A549 (cell line): ENCODE data around the gene MTIF3. TPM values are rescaled to one million over a fixed set of nuclear protein-coding genes. Genes with fewer than 3 reads are reported as not detected.

Source experiments
- ATAC-seq, 2 experiments: fragments of 200-7000 bp in 1 of 2; fragments of >200 bp in 1 of 2; cut with Nextera tagmentation in 1 of 2; cut with Tn5 transposase in 1 of 2; 3 replicates each; pipeline versions ENCODE4 v1.8.0 to v1.9.1; 2018 to 2020; ENCODE audit warnings: mild to moderate bottlenecking in 1 of 2, moderate library complexity in 1 of 2
- CTCF ChIA-PET: fragments of 300-600 bp; sonication (Branson Sonifier 250); formaldehyde crosslinking; extraction: SDS; loops from one replicate; lab custom pipeline; 2021; ENCODE audit warnings: antibody characterized with exemption, inconsistent platforms; lab: Yijun Ruan, JAX
- POLR2A ChIA-PET: fragments of 350-600 bp; formaldehyde crosslinking; extraction: SDS; loops from one replicate; lab custom pipeline; 2021; ENCODE audit warnings: antibody characterized with exemption, inconsistent platforms; lab: Yijun Ruan, JAX
- DNase-seq, 2 experiments: peaks; one replicate each; pipeline versions ENCODE4 v3.0.0 to v3.0.0-alpha.2; 2011 to 2016; ENCODE audit warnings: low read depth in 1 of 2, low spot score in 1 of 2
- FAIRE-seq: peaks from 2 replicates; lab custom pipeline; 2011; peaks lifted over from hg19 to GRCh38; lab: Jason Lieb, UNC
- H3K27ac ChIP-seq, 2 experiments: fragments of >200 bp; sonication (Bioruptor Twin); formaldehyde crosslinking; 3 replicates each; pipeline ENCODE4 v1.5.1; 2016 to 2017
- H3K4me1 ChIP-seq: fragments of >200 bp; sonication (Bioruptor Twin); formaldehyde crosslinking; 3 replicates; pipeline ENCODE4 v1.6.1; 2016
- H3K4me2 ChIP-seq: fragments of >200 bp; sonication (Bioruptor Twin); formaldehyde crosslinking; 3 replicates; pipeline ENCODE4 v1.6.1; 2016
- H3K4me3 ChIP-seq: fragments of >200 bp; sonication (Bioruptor Twin); formaldehyde crosslinking; 3 replicates; pipeline ENCODE4 v1.5.1; 2016
- H3K9me3 ChIP-seq: fragments of >200 bp; sonication (Bioruptor Twin); formaldehyde crosslinking; 3 replicates; pipeline ENCODE4 v1.6.1; 2016
- CBX8 ChIP-seq: fragments of 200-600 bp; sonication (generic); IDR thresholded peaks from 2 replicates; pipeline ENCODE4 v1.6.1; 2016
- CHD4 ChIP-seq: fragments of 200-600 bp; sonication (generic); IDR thresholded peaks from 2 replicates; pipeline ENCODE4 v1.6.1; 2016; ENCODE audit warnings: antibody characterized with exemption, mild to moderate bottlenecking, borderline replicate concordance
- CTCF ChIP-seq: fragments of >200 bp; sonication (Bioruptor Twin); formaldehyde crosslinking; IDR thresholded peaks from 3 replicates; pipeline ENCODE4 v1.5.1; 2016
- EHF ChIP-seq: fragments of 250-450 bp; sonication (Bioruptor Pico); IDR thresholded peaks from 2 replicates; pipeline ENCODE4 v1.5.0; 2020; ENCODE audit warnings: mild to moderate bottlenecking
- EHMT2 ChIP-seq: fragments of 200-600 bp; sonication (generic); IDR thresholded peaks from 2 replicates; pipeline ENCODE4 v1.6.1; 2016; ENCODE audit warnings: antibody characterized with exemption, low read depth, mild to moderate bottlenecking, moderate library complexity
- FOSB ChIP-seq: fragments of 250-450 bp; sonication (Bioruptor Pico); IDR thresholded peaks from 2 replicates; pipeline ENCODE4 v1.5.0; 2020; ENCODE audit warnings: mild to moderate bottlenecking, moderate library complexity
- FOSL2 ChIP-seq, 2 experiments: fragments of 450-650 bp in 1 of 2; fragments of >200 bp in 1 of 2; sonication (Bioruptor Twin) in 1 of 2; formaldehyde crosslinking; IDR thresholded peaks; 2 replicates each; pipeline versions ENCODE4 v1.5.0 to v1.6.1; 2016 to 2020; ENCODE audit warnings: mild to moderate bottlenecking in 1 of 2, moderate library complexity in 1 of 2
- FOXS1 ChIP-seq: fragments of 250-450 bp; sonication (Bioruptor Pico); IDR thresholded peaks from 2 replicates; pipeline ENCODE4 v1.5.0; 2020; ENCODE audit warnings: mild to moderate bottlenecking, moderate library complexity
- HES2 ChIP-seq: fragments of >200 bp; sonication (Bioruptor Twin); formaldehyde crosslinking; IDR thresholded peaks from 2 replicates; pipeline ENCODE4 v1.6.1; 2016
- HMGXB4 ChIP-seq: fragments of 250-450 bp; sonication (Bioruptor Pico); IDR thresholded peaks from 2 replicates; pipeline ENCODE4 v1.5.0; 2021; ENCODE audit warnings: mild to moderate bottlenecking, moderate library complexity, borderline replicate concordance
- HOXA7 ChIP-seq: fragments of 250-450 bp; sonication (Bioruptor Pico); IDR thresholded peaks from 2 replicates; pipeline ENCODE4 v1.5.0; 2020; ENCODE audit warnings: mild to moderate bottlenecking, moderate library complexity
- HOXB13 ChIP-seq: fragments of 250-450 bp; sonication (Bioruptor Pico); IDR thresholded peaks from 2 replicates; pipeline ENCODE4 v1.5.0; 2020; ENCODE audit warnings: low read depth, mild to moderate bottlenecking, moderate library complexity
- KDM5A ChIP-seq: fragments of 200-600 bp; sonication (generic); IDR thresholded peaks from 2 replicates; pipeline ENCODE4 v1.6.1; 2016; ENCODE audit warnings: antibody characterized with exemption, mild to moderate bottlenecking
- MAZ ChIP-seq: fragments of 150-350 bp; IDR thresholded peaks from 2 replicates; pipeline ENCODE4 v1.6.1; 2014; ENCODE audit warnings: antibody characterized with exemption, low read depth, low read length, borderline replicate concordance
- MYC ChIP-seq: IDR thresholded peaks from 2 replicates; pipeline ENCODE4 v1.6.1; 2012; ENCODE audit warnings: mild to moderate bottlenecking, inconsistent platforms, low read length, improper control_type of control experiment, borderline replicate concordance
- PHF8 ChIP-seq: fragments of 200-600 bp; sonication (generic); IDR thresholded peaks from 2 replicates; pipeline ENCODE4 v1.6.1; 2016; ENCODE audit warnings: low read depth, mild to moderate bottlenecking, antibody characterized with exemption, moderate library complexity, borderline replicate concordance
- POLR2A ChIP-seq: IDR thresholded peaks from 2 replicates; pipeline ENCODE4 v1.6.1; 2012; ENCODE audit warnings: mild to moderate bottlenecking, low read length
- RAD21 ChIP-seq, 2 experiments: fragments of >200 bp in 1 of 2; sonication (Bioruptor Twin) in 1 of 2; formaldehyde crosslinking in 1 of 2; IDR thresholded peaks in 1 of 2; conservative IDR thresholded peaks in 1 of 2; 2 replicates in 1 of 2; 3 replicates in 1 of 2; pipeline ENCODE4 v1.6.1; 2012 to 2018; ENCODE audit warnings: inconsistent platforms in 1 of 2
- RCOR1 ChIP-seq: fragments of 150-350 bp; IDR thresholded peaks from 2 replicates; pipeline ENCODE4 v1.6.1; 2014; ENCODE audit warnings: antibody characterized with exemption, low read length, low read depth
- REST ChIP-seq: fragments of 200-600 bp; sonication (generic); IDR thresholded peaks from 2 replicates; pipeline ENCODE4 v1.6.1; 2016; ENCODE audit warnings: antibody characterized with exemption, mild to moderate bottlenecking, moderate library complexity
- RFX5 ChIP-seq: fragments of 450-650 bp; IDR thresholded peaks from 2 replicates; pipeline ENCODE4 v1.7.1; 2014; ENCODE audit warnings: antibody characterized with exemption, mild to moderate bottlenecking, moderate library complexity
- RNF2 ChIP-seq: fragments of 200-600 bp; sonication (generic); IDR thresholded peaks from 2 replicates; pipeline ENCODE4 v1.6.1; 2016; ENCODE audit warnings: low read depth, mild to moderate bottlenecking, antibody characterized with exemption, moderate library complexity, borderline replicate concordance
- SMC3 ChIP-seq: fragments of >200 bp; sonication (Bioruptor Twin); formaldehyde crosslinking; IDR thresholded peaks from 3 replicates; pipeline ENCODE4 v1.6.1; 2018; ENCODE audit warnings: inconsistent platforms
- SREBF2 ChIP-seq: fragments of 450-650 bp; IDR thresholded peaks from 2 replicates; pipeline ENCODE4 v1.6.1; 2014; ENCODE audit warnings: mild to moderate bottlenecking, moderate library complexity
- TFCP2L1 ChIP-seq: fragments of 250-450 bp; sonication (Bioruptor Pico); IDR thresholded peaks from 2 replicates; pipeline ENCODE4 v1.5.0; 2021; ENCODE audit warnings: mild to moderate bottlenecking
- USF2 ChIP-seq: fragments of 450-650 bp; IDR thresholded peaks from 2 replicates; pipeline ENCODE4 v1.6.1; 2014; ENCODE audit warnings: antibody characterized with exemption
- ZFP36 ChIP-seq: fragments of 450-650 bp; IDR thresholded peaks from 2 replicates; pipeline ENCODE4 v1.6.1; 2014; ENCODE audit warnings: borderline replicate concordance; ENCODE audit not compliant: partially characterized antibody
- ZSCAN20 ChIP-seq: fragments of 250-450 bp; sonication (Bioruptor Pico); IDR thresholded peaks from 2 replicates; pipeline ENCODE4 v1.8.0; 2022; ENCODE audit warnings: mild to moderate bottlenecking, moderate library complexity
- WGBS: methylation state at CpG from one replicate; pipeline ENCODE4 v1.1.6; 2017; ENCODE audit errors: missing lambda C conversion rate; 5-methylcytosine and 5-hydroxymethylcytosine counted together
- polyA plus RNA-seq, 4 experiments: library from polyadenylated mRNA; depleted of rRNA in 3 of 4; stranded (reverse); fragments of >200 nt; fragmentation: RNase III in 1 of 4; extraction: RNeasy Plus Mini Kit Qiagen cat#74134 plus additional on column Dnase treatment in 1 of 4; gene quantifications; 2 replicates in 3 of 4; 3 replicates in 1 of 4; pipeline ENCODE4 v1.2.3, GENCODE V29; 2011 to 2017
- TF ChIP-seq, protein P1 (sequence below): fragments of 250-450 bp; sonication (Bioruptor Pico); IDR thresholded peaks from 2 replicates; pipeline ENCODE4 v1.5.0; 2020; ENCODE audit warnings: low read depth, mild to moderate bottlenecking, moderate library complexity

Gene MTIF3
- polyA plus RNA-seq, 2 of the 4 experiments (the other 2 are of a cell fraction) = 31.7 to 61.8 TPM

DNA sequence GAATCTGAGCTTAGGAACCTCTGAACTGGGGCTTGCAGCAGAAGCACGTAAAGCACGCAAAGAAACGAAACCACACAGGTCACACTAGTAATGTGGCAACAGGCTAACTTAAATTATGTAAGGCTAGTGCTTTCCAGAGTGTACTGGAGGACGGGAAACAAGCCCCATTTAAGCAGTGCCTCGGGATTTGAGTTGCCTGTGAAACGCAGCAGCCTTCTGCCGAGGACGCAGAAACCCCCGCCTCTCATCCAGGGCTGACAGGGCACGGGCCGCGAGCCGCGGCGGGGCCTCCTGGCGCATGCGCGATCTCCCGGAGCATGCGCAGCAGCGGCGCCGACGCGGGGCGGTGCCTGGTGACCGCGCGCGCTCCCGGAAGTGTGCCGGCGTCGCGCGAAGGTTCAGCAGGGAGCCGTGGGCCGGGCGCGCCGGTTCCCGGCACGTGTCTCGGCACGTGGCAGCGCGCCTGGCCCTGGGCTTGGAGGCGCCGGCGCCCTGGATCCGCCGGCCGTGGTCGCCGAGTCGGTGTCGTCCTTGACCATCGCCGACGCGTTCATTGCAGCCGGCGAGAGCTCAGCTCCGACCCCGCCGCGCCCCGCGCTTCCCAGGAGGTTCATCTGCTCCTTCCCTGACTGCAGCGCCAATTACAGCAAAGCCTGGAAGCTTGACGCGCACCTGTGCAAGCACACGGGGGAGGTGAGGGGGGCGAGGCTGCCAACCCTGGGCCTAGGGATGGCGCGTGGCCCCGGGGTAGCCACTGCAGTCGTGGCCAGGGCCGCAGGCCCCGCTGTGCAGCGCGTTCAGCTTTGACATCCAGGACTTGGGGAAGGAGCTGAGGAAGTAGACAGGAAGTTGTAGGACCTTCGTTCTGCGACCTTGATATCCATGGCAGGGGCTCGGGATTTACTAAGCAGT, 25.9 kb downstream of the MTIF3 start, which contains the start of gene GTF3A:
GTF3A (plus strand) TSS at position 374 of the 912 bp plus-strand sequence.
- ChIA-PET CTCF (interaction anchor here (0.6 to 5.3 kb wide), 7 partner anchors 10 to 1214 kb away, joined by 3 to 28 read pairs (median 7); no protein-coding TSS in a partner anchor), POLR2A (interaction anchor here (1.6 kb wide), 1 partner anchor 26 kb away, joined by 5 read pairs; the partner anchor contains the start of gene MTIF3)
- Histone ChIP-seq H3K27ac (peak within 1 kb of the TSS; percentile 86 to 97), H3K9me3 (no peaks in the 10 kb centered on the region), H3K4me2 (peak within 1 kb of the TSS; percentile 96), H3K4me1 (peaks cover 17% of the 10 kb centered on the region), H3K4me3 (peak within 1 kb of the TSS; percentile 67)
- DNase-seq = peak; percentile 80 to 85
- 12% methylated on average over 11 of the region's 85 CpGs for WGBS
- ATAC-seq = peak; percentile 82 to 86
- no peak for FAIRE-seq
- TF ChIP-seq FOXS1 (CRISPR knock-in tag) = no peak
- TF ChIP-seq KDM5A = no peak
- TF ChIP-seq SREBF2 = no peak
- TF ChIP-seq HOXB13 (CRISPR knock-in tag) = 0 out of 2 replicates have a peak, but pooled peaks have one; percentile 46
- TF ChIP-seq TFCP2L1 (CRISPR knock-in tag) = no peak
- TF ChIP-seq CHD4 = no peak
- no peak for TF ChIP-seq CTCF
- TF ChIP-seq RNF2 = no peak
- TF ChIP-seq, protein P1, sequence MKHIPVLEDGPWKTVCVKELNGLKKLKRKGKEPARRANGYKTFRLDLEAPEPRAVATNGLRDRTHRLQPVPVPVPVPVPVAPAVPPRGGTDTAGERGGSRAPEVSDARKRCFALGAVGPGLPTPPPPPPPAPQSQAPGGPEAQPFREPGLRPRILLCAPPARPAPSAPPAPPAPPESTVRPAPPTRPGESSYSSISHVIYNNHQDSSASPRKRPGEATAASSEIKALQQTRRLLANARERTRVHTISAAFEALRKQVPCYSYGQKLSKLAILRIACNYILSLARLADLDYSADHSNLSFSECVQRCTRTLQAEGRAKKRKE (CRISPR knock-in tag) = peak; percentile 58
- TF ChIP-seq FOSL2 (IDR thresholded peaks at IDR 0.05) = no peak
- no peak for TF ChIP-seq FOSL2 (CRISPR knock-in tag; IDR thresholded peaks at IDR 0.05)
- TF ChIP-seq CBX8 = no peak
- TF ChIP-seq RAD21 (conservative IDR thresholded peaks at IDR 0.05 in 1 of 2, IDR thresholded peaks at IDR 0.05 in 1 of 2) = no peak
- no peak for TF ChIP-seq RCOR1
- TF ChIP-seq ZFP36 = no peak
- no peak for TF ChIP-seq SMC3
- TF ChIP-seq USF2 = no peak
- TF ChIP-seq HES2 = no peak
- peak; percentile 53; the same call in 1 of the 2 replicates for TF ChIP-seq PHF8
- no peak for TF ChIP-seq RFX5
- peak; percentile 91 for TF ChIP-seq MYC
- peak; percentile 75 for TF ChIP-seq POLR2A
- TF ChIP-seq HOXA7 (CRISPR knock-in tag) = no peak
- TF ChIP-seq REST = no peak
- TF ChIP-seq EHMT2 = no peak
- TF ChIP-seq HMGXB4 (CRISPR knock-in tag) = 0 out of 2 replicates have a peak, but pooled peaks have one; percentile 18
- TF ChIP-seq FOSB (CRISPR knock-in tag) = no peak
- TF ChIP-seq EHF (CRISPR knock-in tag) = peak; percentile 73; the same call in 1 of the 2 replicates
- no peak for TF ChIP-seq ZSCAN20
- no peak for TF ChIP-seq MAZ
